Measurements from ENCODE around the gene ANKRD13D.

Gene ANKRD13D

DNA sequence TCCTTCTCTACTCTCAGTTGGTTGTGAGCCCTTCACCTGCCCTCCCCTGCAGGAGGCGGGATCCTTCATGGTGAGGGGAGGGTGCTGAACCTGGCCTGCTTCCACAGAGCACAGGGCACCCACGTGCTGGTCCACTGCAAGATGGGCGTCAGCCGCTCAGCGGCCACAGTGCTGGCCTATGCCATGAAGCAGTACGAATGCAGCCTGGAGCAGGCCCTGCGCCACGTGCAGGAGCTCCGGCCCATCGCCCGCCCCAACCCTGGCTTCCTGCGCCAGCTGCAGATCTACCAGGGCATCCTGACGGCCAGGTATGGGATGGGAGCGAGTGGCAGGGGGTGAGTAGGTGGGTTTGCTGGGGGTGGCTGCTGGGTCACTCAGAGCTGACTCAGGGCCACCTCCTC lies 20.6 kb downstream of the ANKRD13D start:
- H3K4me3 ChIP-seq (ENCODE audit: low read depth, low read length), result no peak overlapping the region
- no peaks in the 10 kb centered on the region for H3K9me3 ChIP-seq (ENCODE audit: control insufficient read depth, insufficient read depth, low read depth, low read length)
- H3K9ac ChIP-seq (ENCODE audit: low read length), result no peak overlapping the region
- H3K36me3 ChIP-seq (ENCODE audit: control insufficient read depth, insufficient read depth, low read length), result peaks cover 40% of the 10 kb centered on the region
- H3K4me1 ChIP-seq (ENCODE audit: control insufficient read depth, insufficient read depth, low read length), result peaks cover 3% of the 10 kb centered on the region
- H3K27me3 ChIP-seq (ENCODE audit: control insufficient read depth, insufficient read depth, low read length), result no peaks in the 10 kb centered on the region
- H3K27ac ChIP-seq (ENCODE audit: low read depth, low read length), result no peak overlapping the region

- H3K27ac ChIP-seq (ENCODE audit: low read depth, low read length), result no peak overlapping the region
- H3K36me3 ChIP-seq (ENCODE audit: control insufficient read depth, insufficient read depth, low read length), result peaks cover 40% of the 10 kb centered on the region
- H3K4me1 ChIP-seq (ENCODE audit: control insufficient read depth, insufficient read depth, low read length), result no peaks in the 10 kb centered on the region
- H3K4me3 ChIP-seq (ENCODE audit: low read depth, low read length), result no peak overlapping the region
- no peak overlapping the region for H3K9ac ChIP-seq (ENCODE audit: low read length)
- no peaks in the 10 kb centered on the region for H3K27me3 ChIP-seq (ENCODE audit: control insufficient read depth, insufficient read depth, low read length)
- no peaks in the 10 kb centered on the region for H3K9me3 ChIP-seq (ENCODE audit: control insufficient read depth, insufficient read depth, low read depth, low read length)
These were observed 21.3 kb downstream of the ANKRD13D start for GRCh38 chr11:67310246-67311050.

- H3K27ac ChIP-seq (ENCODE audit: low read depth, low read length), result no peak overlapping the region
- peaks cover 40% of the 10 kb centered on the region for H3K36me3 ChIP-seq (ENCODE audit: control insufficient read depth, insufficient read depth, low read length)
- no peak overlapping the region for H3K9ac ChIP-seq (ENCODE audit: low read length)
- H3K4me1 ChIP-seq (ENCODE audit: control insufficient read depth, insufficient read depth, low read length), result no peaks in the 10 kb centered on the region
- no peak overlapping the region for H3K4me3 ChIP-seq (ENCODE audit: low read depth, low read length)
- no peaks in the 10 kb centered on the region for H3K27me3 ChIP-seq (ENCODE audit: control insufficient read depth, insufficient read depth, low read length)
- H3K9me3 ChIP-seq (ENCODE audit: control insufficient read depth, insufficient read depth, low read depth, low read length), result no peaks in the 10 kb centered on the region
These were observed 22.0 kb downstream of the ANKRD13D start for GRCh38 chr11:67311051-67311555.

DNA sequence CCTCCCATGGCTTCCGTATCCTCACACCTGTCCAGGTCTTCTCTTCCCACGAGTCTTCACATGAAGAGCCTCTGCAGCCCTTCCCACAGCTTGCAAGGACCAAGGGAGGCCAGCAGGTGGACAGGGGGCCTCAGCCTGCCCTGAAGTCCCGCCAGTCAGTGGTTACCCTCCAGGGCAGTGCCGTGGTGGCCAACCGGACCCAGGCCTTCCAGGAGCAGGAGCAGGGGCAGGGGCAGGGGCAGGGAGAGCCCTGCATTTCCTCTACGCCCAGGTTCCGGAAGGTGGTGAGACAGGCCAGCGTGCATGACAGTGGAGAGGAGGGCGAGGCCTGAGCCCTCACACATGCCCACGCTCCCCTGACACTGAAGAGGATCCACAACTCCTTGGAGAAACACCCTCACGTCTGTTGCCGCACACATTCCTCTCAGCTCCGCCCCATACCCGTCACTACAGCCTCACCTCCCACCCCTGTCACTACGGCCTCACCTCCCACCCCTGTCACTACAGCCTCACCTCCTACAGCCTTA lies 22.5 kb downstream of the ANKRD13D start:
- H3K9me3 ChIP-seq (ENCODE audit: control insufficient read depth, insufficient read depth, low read depth, low read length), result no peaks in the 10 kb centered on the region
- H3K27me3 ChIP-seq (ENCODE audit: control insufficient read depth, insufficient read depth, low read length), result no peaks in the 10 kb centered on the region
- H3K4me3 ChIP-seq (ENCODE audit: low read depth, low read length), result no peak overlapping the region
- peaks cover 40% of the 10 kb centered on the region for H3K36me3 ChIP-seq (ENCODE audit: control insufficient read depth, insufficient read depth, low read length)
- no peak overlapping the region for H3K9ac ChIP-seq (ENCODE audit: low read length)
- no peaks in the 10 kb centered on the region for H3K4me1 ChIP-seq (ENCODE audit: control insufficient read depth, insufficient read depth, low read length)
- no peak overlapping the region for H3K27ac ChIP-seq (ENCODE audit: low read depth, low read length)

- Histone ChIP-seq H3K4me3 (ENCODE audit: low read depth, low read length) (no peak overlapping the region), H3K27ac (ENCODE audit: low read depth, low read length) (no peak overlapping the region), H3K9me3 (ENCODE audit: control insufficient read depth, insufficient read depth, low read depth, low read length) (no peaks in the 10 kb centered on the region), H3K36me3 (ENCODE audit: control insufficient read depth, insufficient read depth, low read length) (peaks cover 36% of the 10 kb centered on the region), H3K4me1 (ENCODE audit: control insufficient read depth, insufficient read depth, low read length) (no peaks in the 10 kb centered on the region), H3K27me3 (ENCODE audit: control insufficient read depth, insufficient read depth, low read length) (no peaks in the 10 kb centered on the region), H3K9ac (ENCODE audit: low read length) (no peak overlapping the region)
These were observed 23.3 kb downstream of the ANKRD13D start for GRCh38 chr11:67312187-67313021.

- no peak overlapping the region for H3K27ac ChIP-seq (ENCODE audit: low read depth, low read length)
- H3K4me3 ChIP-seq (ENCODE audit: low read depth, low read length), result no peak overlapping the region
- H3K9ac ChIP-seq (ENCODE audit: low read length), result no peak overlapping the region
- H3K4me1 ChIP-seq (ENCODE audit: control insufficient read depth, insufficient read depth, low read length), result peaks cover 2% of the 10 kb centered on the region; the same call in 1 of the 2 replicates
- H3K9me3 ChIP-seq (ENCODE audit: control insufficient read depth, insufficient read depth, low read depth, low read length), result no peaks in the 10 kb centered on the region
- H3K27me3 ChIP-seq (ENCODE audit: control insufficient read depth, insufficient read depth, low read length), result peaks cover 6% of the 10 kb centered on the region
- peaks cover 27% of the 10 kb centered on the region for H3K36me3 ChIP-seq (ENCODE audit: control insufficient read depth, insufficient read depth, low read length)
These were observed 24.2 kb downstream of the ANKRD13D start for GRCh38 chr11:67313125-67313890.

DNA sequence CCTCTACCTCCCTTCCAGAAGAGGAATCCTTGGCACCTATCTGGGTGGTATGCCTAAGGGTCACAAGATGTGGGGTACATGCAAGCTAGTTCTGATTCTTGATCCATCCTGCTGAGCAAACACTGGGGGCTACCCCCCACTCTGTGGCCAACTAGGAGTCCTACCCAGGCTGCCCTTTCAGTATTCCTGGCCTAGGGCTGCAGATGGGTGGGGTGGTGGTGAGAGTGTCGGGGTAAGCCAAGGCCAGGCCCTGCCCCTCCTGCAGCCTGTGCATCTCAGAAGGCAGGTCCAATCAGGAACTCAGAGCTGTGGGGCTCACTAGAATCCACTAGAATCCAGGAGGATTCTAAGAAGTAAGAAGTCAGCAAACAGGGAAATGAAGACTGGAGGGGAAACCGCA lies 25.1 kb downstream of the ANKRD13D start:
- Histone ChIP-seq H3K27me3 (ENCODE audit: control insufficient read depth, insufficient read depth, low read length) (peaks cover 15% of the 10 kb centered on the region), H3K4me3 (ENCODE audit: low read depth, low read length) (no peak overlapping the region), H3K9ac (ENCODE audit: low read length) (no peak overlapping the region), H3K9me3 (ENCODE audit: control insufficient read depth, insufficient read depth, low read depth, low read length) (no peaks in the 10 kb centered on the region), H3K4me1 (ENCODE audit: control insufficient read depth, insufficient read depth, low read length) (peaks cover 4% of the 10 kb centered on the region; the same call in 1 of the 2 replicates), H3K27ac (ENCODE audit: low read depth, low read length) (no peak overlapping the region), H3K36me3 (ENCODE audit: control insufficient read depth, insufficient read depth, low read length) (peaks cover 18% of the 10 kb centered on the region)

DNA sequence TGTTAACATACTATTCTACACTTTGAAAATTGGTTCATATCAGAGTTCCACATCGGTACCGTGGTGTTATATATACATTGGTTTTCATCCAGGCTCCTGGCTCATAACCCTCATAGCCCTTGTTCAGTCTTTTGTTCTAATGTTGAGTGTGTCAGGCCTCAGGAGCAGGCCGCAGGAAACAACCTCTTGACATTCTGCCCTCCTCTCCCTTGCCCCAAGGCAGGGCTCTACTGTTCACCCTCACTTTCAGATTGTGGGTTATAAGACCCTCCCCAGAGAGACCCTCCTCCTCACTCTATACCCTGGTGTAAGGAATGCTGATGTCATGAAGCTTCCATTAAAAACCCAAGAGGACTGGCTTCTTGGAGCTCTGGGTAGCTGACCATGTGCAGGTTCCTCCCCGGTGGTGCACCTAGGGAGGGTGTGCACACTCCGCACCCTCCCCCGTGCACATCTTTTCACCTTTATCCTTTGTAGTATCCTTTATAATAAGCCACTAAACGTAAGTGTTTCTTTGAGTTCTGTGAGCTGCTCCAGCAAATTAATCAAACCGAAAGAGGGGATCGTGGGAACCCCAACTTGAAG lies 26.3 kb downstream of the ANKRD13D start:
- H3K9me3 ChIP-seq (ENCODE audit: control insufficient read depth, insufficient read depth, low read depth, low read length), result no peaks in the 10 kb centered on the region
- no peak overlapping the region for H3K4me3 ChIP-seq (ENCODE audit: low read depth, low read length)
- no peak overlapping the region for H3K9ac ChIP-seq (ENCODE audit: low read length)
- no peak overlapping the region for H3K27ac ChIP-seq (ENCODE audit: low read depth, low read length)
- peaks cover 8% of the 10 kb centered on the region for H3K36me3 ChIP-seq (ENCODE audit: control insufficient read depth, insufficient read depth, low read length)
- H3K4me1 ChIP-seq (ENCODE audit: control insufficient read depth, insufficient read depth, low read length), result peaks cover 4% of the 10 kb centered on the region; the same call in 1 of the 2 replicates
- peaks cover 27% of the 10 kb centered on the region for H3K27me3 ChIP-seq (ENCODE audit: control insufficient read depth, insufficient read depth, low read length)

DNA sequence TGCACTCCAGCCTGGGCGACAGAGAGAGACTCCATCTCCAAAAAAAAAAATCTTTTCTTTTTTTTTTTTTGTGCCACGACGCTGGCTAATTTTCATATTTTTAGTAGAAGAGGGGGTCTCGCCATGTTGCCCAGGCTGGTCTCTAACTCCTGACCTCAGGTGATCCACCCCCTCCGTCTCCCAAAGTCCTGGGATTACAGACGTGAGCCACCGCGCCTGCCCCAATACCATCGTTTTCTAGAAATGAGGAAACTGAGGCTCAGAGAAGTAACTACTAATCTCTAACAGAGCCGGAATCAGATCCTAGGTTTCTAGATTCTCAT lies 27.7 kb downstream of the ANKRD13D start:
- H3K9me3 ChIP-seq (ENCODE audit: control insufficient read depth, insufficient read depth, low read depth, low read length), result no peaks in the 10 kb centered on the region
- H3K27me3 ChIP-seq (ENCODE audit: control insufficient read depth, insufficient read depth, low read length), result peaks cover 35% of the 10 kb centered on the region
- H3K36me3 ChIP-seq (ENCODE audit: control insufficient read depth, insufficient read depth, low read length), result peaks cover 1% of the 10 kb centered on the region; the same call in 1 of the 2 replicates
- peak overlapping the region; percentile 62 for H3K9ac ChIP-seq (ENCODE audit: low read length)
- H3K4me3 ChIP-seq (ENCODE audit: low read depth, low read length), result peak overlapping the region; percentile 78
- no peak overlapping the region for H3K27ac ChIP-seq (ENCODE audit: low read depth, low read length)
- H3K4me1 ChIP-seq (ENCODE audit: control insufficient read depth, insufficient read depth, low read length), result peaks cover 4% of the 10 kb centered on the region; the same call in 1 of the 2 replicates

DNA sequence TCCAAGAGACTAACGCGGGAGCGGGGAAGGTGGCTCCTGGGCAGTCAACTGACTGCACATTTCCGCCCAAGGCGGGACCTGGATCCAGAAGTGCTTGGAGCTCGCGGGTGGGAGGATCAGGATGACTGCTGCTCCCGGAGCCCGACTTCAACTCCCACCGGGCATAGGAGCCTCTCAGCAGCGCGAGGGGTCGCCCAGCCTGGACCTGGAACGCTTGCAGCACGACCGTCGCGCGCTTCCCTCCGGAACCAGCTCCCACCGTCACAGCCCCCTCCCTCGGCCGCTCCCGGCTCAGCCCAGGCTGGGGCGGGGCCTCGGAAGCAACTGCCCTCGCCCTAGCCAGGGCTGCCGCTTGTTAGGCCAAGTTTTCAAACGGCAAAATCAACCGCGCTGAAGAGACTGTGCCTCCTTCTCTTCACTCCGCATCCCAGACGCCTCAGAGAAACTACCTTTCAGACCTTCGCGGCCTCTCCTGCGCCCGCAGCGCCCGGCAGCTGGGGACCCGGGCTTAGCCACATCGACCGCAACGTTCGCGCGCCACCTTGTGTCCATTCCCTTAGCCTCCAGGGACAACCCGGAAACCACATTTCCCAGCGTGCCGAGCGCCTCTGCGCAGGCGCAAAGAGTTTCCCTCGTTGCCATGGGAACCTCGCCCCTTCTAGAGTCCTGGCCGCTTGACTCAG lies 28.2 kb downstream of the ANKRD13D start:
- Histone ChIP-seq H3K4me1 (ENCODE audit: control insufficient read depth, insufficient read depth, low read length) (peaks cover 4% of the 10 kb centered on the region; the same call in 1 of the 2 replicates), H3K27ac (ENCODE audit: low read depth, low read length) (no peak overlapping the region)

More for the DNA sequence above, 28.2 kb downstream of the ANKRD13D start:
- no peaks in the 10 kb centered on the region for H3K9me3 ChIP-seq (ENCODE audit: control insufficient read depth, insufficient read depth, low read depth, low read length)
- peak overlapping the region; percentile 78 for H3K4me3 ChIP-seq (ENCODE audit: low read depth, low read length)
- H3K27me3 ChIP-seq (ENCODE audit: control insufficient read depth, insufficient read depth, low read length), result peaks cover 35% of the 10 kb centered on the region
- no peaks in the 10 kb centered on the region for H3K36me3 ChIP-seq (ENCODE audit: control insufficient read depth, insufficient read depth, low read length)
- H3K9ac ChIP-seq (ENCODE audit: low read length), result peak overlapping the region; percentile 62

All from HUES6 (cell line).